ENCODE results near the gene ZNF736. TPM values are rescaled to one million over a fixed set of nuclear protein-coding genes. Genes with fewer than 3 reads are reported as not detected.
"Not testable (repeated sequence)": the region's sequence is repeated elsewhere in the genome, so short reads cannot be mapped to it uniquely, and the experiment has no call there.

The ZNF736 gene
- total RNA-seq, result 10 to 100 TPM in 2 of 4 donors, 1 to 10 TPM in 2; 4.6 to 27.2 (median 9.6) TPM

DNA sequence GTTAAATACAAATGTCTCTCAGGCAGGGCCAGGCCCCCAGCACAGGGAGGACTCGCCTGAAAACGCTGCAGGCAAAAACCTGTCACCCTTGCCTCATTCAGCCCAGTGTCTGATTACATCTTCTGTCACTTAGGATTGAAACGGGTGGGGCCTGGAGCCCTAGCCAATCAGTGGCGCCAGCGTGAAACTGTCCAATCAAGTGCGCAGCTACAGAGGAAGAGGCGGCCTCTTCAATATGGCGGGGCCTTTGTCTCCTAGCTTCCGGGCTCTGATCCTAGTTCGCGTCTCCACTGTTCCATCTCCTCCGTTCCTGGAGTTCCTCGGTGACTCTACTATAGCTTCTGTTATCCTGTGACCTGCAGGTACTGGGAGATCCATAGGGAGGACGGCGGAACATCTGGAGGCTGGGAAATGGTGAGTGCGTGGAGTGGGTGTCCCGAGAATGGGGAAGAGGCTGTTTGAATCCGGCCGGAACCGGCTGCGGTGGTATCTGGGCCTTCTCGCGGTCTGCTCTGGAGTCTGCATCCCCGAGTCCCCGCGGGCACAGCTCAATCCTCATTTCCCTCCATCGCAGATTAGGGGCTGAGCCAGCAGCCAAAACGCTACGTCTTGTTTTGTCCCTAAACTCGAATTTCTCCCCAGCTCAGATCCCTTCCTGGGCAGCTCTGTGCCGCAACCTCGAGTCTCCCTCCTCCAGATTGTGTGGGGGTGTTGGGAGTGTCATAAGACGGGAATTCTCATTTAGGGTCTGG, at the start of gene ZNF736:
Gene ZNF736, plus strand, starts transcription at position 222 of the 752 bp plus-strand sequence. Its CDS starts 190 bp downstream, at position 412.
- Histone ChIP-seq H3K4me1 (peaks cover 0 to 20% (median 2%) of the 10 kb centered on the region in 4 donors), H3K27ac (peak within 1 kb of the TSS; percentile 58 to 75 (median 65)), H3K36me3 (no peaks in the 10 kb centered on the region), H3K4me3 (peak within 1 kb of the TSS; percentile 51 to 90 (median 74)), H3K27me3 (no peaks in the 10 kb centered on the region), H3K9me3 (no peaks in the 10 kb centered on the region)
- DNase-seq, result peak; percentile 88 to 95 (median 91)
- TF ChIP-seq, protein P1, sequence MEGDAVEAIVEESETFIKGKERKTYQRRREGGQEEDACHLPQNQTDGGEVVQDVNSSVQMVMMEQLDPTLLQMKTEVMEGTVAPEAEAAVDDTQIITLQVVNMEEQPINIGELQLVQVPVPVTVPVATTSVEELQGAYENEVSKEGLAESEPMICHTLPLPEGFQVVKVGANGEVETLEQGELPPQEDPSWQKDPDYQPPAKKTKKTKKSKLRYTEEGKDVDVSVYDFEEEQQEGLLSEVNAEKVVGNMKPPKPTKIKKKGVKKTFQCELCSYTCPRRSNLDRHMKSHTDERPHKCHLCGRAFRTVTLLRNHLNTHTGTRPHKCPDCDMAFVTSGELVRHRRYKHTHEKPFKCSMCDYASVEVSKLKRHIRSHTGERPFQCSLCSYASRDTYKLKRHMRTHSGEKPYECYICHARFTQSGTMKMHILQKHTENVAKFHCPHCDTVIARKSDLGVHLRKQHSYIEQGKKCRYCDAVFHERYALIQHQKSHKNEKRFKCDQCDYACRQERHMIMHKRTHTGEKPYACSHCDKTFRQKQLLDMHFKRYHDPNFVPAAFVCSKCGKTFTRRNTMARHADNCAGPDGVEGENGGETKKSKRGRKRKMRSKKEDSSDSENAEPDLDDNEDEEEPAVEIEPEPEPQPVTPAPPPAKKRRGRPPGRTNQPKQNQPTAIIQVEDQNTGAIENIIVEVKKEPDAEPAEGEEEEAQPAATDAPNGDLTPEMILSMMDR (IDR thresholded peaks at IDR 0.05), result no peak
- TF ChIP-seq POLR2A (IDR thresholded peaks at IDR 0.05), result peak in 1 of 2 donors; percentile 50

DNA sequence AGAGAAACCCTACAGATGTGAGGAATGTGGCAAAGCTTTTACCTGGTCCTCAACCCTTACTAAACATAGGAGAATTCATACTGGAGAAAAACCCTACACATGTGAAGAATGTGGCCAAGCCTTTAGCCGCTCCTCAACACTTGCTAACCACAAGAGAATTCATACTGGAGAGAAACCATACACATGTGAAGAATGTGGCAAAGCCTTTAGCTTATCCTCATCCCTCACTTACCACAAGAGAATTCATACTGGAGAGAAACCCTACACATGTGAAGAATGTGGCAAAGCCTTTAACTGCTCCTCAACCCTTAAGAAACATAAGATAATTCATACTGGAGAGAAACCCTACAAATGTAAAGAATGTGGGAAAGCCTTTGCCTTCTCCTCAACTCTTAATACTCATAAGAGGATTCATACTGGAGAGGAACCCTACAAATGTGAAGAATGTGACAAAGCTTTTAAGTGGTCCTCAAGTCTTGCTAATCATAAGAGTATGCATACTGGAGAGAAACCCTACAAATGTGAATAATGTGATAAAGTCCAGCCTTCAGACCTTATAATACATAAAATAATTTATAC, 47.3 kb upstream of the ZNF736 start:
- Histone ChIP-seq H3K27ac (no peak overlapping the region), H3K4me1 (no peaks in the 10 kb centered on the region), H3K4me3 (no peak overlapping the region), H3K9me3 (peaks cover 0 to 35% (median 8%) of the 10 kb centered on the region in 4 donors), H3K27me3 (no peaks in the 10 kb centered on the region), H3K36me3 (no peaks in the 10 kb centered on the region)
- TF ChIP-seq POLR2A (IDR thresholded peaks at IDR 0.05), result no peak
- TF ChIP-seq, protein P1 (IDR thresholded peaks at IDR 0.05), result no peak
- no peak for DNase-seq

DNA sequence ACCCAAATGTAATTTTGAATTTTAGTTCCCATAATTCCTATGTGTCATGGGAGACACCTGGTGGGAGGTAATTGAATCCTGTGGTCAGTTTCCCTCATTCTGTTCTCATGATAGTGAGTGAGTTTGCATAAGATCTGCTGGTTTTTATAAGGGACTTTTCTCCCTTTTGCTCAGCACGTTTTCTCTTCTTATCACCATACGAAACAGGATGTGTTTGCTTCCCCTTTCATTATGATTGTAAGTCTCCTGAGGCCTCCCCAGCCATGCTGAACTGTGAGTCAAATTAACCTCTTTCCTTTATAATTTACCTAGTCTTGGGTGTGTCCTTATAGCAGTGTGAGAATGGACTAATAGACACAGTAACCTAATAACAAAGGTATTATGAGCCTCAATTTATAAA, 36.1 kb upstream of the ZNF736 start:
- DNase-seq, result no peak
- no peak overlapping the region for H3K4me3 ChIP-seq

DNA sequence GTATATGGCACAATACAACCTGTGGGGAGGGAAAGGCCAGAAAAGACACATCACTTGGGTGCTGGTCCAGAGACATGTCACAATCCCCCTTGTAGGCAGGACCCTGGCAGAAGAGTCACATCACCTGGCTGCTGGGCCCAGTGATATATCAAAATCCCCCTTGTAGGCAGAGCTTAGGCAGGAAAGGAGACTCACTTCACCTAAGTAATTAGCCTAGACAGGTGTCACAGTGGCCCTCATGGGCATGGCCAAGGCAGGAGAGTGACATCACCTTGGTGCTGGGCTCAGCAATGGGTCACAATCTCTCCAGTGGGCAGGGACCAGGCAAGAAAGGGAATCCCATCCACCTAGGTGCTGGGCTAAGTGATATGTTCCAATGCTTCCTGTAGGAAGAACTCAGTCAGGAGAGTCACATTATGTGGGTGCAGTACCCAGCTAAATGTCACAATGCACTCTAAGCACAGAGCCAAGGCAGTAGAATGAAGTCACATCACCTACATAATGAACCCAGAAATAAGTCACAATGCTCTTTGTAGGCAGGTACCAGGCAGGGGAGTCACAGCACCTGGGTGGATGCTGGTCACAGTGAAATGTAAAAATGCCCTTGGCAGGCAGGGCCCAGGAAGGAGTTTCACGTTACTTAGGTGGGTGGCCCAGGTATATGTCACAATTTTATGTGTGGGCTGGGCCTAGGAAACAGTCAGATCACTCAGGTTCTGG, 18.9 kb upstream of the ZNF736 start:
- Histone ChIP-seq H3K4me1 (no peaks in the 10 kb centered on the region), H3K4me3 (no peak overlapping the region), H3K27me3 (no peaks in the 10 kb centered on the region), H3K27ac (no peak overlapping the region), H3K36me3 (no peaks in the 10 kb centered on the region), H3K9me3 (no peaks in the 10 kb centered on the region)
- DNase-seq, result no peak
- no peak for TF ChIP-seq POLR2A (IDR thresholded peaks at IDR 0.05)
- TF ChIP-seq, protein P1 (IDR thresholded peaks at IDR 0.05), result no peak

More for the DNA sequence above, 36.1 kb upstream of the ZNF736 start:
- Histone ChIP-seq H3K36me3 (no peaks in the 10 kb centered on the region), H3K9me3 (no peaks in the 10 kb centered on the region), H3K27me3 (no peaks in the 10 kb centered on the region), H3K27ac (no peak overlapping the region), H3K4me1 (no peaks in the 10 kb centered on the region)
- no peak for TF ChIP-seq POLR2A (IDR thresholded peaks at IDR 0.05)
- TF ChIP-seq, protein P1 (IDR thresholded peaks at IDR 0.05), result no peak

DNA sequence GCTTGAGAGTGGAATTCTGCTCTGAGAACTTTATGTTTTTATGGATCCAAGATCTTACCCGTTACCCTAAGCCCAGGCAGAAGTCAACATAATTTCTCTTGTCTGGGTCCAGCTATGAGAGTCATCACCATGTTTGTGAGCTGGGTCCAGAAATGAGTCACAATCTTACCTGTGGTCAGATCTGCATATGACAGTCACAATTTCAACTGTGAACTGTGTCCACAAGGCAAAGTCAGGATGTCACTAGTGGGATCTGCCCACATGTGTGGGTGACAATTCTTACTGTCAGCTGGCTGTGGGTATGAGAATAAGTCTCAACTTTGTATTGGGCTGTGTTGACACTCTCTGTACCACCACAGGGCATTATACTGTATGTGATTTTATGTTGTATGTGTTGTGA, 16.3 kb upstream of the ZNF736 start:
- H3K4me3 ChIP-seq, H3K9me3 ChIP-seq, H3K27ac ChIP-seq, H3K27me3 ChIP-seq, H3K36me3 ChIP-seq, DNase-seq, H3K4me1 ChIP-seq: not testable (repeated sequence)
